DMS114 treated with DMSO at 0.1 percent for 48 hours (cell line): ENCODE results near the gene CACNA1C.

Experiments
- DNase-seq: peaks from one replicate; lab custom pipeline; 2025; ENCODE audit not compliant: unreplicated experiment; lab: John Stamatoyannopoulos, UW

Gene CACNA1C

DNA sequence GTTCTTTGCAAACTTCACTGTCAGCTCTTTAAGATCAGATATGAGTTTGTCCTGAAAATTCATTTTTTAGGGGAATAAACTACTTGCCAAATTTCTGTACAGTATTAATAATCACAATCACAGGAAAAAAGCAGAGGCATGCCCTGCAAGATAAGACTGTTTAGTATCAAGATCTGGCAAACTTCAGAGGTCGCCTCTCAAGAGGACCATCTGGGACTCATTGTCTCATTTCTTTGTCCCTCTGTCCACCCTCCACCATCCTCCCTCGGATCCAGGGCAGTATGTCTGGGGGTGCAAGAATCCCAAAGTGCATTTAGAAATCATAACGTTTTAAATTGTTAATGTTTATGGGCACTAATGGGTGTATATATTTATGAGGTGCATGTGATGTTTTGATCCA, 509.6 kb downstream of the CACNA1C start:
- DNase-seq = no peak

DNA sequence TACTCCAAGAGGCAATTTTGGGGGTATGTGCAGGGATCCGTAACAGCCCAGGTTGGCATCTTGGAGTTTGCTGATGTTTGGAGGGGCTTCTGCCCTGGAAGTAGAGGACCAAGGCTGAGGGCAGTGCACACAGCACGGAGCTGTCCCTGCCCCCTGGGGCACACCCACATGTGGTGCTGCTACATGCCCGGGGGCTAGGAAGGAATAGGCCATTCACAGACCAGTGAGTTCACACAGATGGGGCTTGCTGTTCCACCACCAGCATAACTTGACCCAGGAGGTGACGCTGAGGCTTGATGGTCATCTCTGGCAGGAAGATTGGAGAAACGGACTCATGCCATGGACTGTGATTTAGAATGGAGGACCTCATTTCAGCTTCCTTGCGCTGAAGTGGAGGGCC, 510.9 kb downstream of the CACNA1C start:
- DNase-seq = no peak

DNA sequence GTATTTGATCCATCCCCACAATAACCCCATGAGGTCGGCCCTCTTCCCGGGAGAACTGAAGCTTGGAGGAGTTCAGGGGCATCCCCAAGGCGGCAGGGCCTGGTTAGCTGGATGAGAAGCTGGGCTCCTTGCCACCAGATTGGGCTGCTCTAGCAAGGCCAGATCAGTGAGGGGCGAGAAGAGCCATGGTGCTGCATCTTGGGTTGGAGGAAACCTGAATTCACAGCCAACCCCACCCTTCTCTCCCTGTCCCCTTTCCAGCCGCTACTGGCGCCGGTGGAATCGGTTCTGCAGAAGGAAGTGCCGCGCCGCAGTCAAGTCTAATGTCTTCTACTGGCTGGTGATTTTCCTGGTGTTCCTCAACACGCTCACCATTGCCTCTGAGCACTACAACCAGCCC, 513.4 kb downstream of the CACNA1C start:
- no peak for DNase-seq

DNA sequence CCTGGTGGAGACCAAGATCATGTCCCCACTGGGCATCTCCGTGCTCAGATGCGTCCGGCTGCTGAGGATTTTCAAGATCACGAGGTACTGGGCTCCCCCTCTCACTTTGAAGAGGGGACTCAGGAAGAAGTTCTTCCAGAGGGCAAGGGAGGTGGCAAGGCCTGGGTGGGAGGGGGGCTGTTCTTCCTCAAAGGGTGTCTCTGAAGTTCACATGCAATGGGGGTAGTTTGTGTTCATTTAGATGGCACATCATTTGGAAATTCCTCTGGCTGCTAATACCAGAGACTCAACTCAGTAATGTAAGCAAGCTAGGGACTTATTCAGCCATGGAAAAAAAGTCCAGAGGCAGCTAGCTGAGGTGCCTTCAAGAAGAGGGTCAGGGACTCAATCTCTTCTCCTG, 514.9 kb downstream of the CACNA1C start:
- DNase-seq = no peak

DNA sequence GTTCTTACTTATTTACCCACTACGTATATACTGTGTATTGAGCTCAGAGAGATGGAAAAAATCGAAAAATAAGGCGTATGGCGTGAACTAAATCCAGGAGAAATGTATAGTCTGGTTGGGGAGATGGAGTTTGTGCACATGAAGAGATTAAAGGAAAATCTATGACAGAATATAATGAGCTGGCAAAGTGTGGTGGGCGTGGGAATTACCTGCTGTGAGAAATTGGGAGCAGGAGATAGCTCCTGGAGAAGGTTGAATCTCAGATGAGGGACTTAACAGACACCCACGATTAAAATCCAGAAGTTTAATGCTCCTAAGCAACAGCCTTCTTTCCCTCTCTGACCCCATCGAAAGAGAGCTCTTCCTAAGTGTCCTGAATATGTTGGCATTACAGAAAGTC, 517.8 kb downstream of the CACNA1C start:
- DNase-seq = no peak

DNA sequence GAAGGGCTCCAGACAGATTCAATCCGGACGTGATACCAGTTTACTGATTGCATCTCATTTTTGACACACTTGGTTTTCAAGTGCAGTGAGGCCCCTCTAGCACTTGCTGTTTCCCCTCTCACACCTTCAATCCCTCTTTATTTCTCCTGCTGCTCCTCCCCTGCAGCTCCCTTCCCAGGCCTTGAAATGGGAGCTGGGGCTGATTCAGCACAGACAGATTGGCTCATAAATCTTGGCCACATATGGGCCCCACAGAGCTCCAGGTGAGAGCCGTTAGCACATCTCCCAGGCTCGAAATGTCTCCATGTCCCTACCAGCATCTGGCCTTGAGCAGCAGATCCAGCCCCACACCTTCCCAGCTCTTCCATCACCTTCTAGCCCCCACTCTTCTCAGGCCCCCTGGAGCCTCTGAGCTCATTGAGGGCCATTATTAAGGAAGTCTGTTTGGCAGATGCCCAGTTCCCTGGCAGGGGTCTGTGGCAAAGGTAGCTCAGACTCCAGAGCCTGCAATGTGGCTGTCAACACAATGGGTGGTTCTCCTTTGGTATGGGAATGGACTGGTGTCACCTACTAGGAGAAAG, 521.7 kb downstream of the CACNA1C start:
- no peak for DNase-seq

DNA sequence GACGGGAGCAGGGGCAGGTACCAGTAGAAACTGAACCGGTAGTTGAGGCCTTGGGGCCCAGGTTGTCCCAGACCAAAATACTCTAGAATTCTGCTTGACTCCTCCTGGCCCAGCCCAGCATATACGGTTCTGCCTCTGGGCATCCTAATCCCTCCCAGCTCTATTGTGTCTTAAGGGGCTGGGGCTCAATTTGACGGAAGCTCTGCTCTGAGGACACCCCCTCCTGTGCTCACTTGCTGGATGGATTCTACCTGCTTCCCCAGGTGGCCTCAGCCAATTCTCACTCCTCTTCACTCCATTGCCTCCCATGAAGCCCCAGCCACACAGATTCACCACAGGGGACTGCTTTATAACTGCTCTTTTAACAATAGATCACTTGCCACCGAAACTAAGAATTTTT, 522.5 kb downstream of the CACNA1C start:
- DNase-seq = no peak

DNA sequence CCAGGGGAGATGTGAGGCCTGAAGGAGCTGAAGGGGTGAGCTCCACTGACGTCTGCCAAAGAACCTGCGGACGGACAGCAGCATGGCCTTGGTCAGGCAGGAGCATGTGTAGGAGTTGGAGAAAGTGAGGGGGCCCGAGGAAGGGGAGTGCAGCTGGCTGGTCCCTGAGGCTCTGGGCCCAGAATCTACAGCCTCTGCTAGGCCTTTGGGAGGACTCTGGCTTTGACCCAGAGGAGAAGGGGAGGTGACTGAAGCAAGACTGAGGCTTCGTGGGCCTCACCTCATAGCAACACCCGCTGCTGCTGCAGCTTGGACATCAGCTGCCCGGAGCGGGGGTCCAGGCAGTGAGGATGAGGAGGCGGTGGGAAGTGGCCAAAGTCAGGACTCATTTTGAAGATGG, 525.4 kb downstream of the CACNA1C start:
- no peak for DNase-seq

DNA sequence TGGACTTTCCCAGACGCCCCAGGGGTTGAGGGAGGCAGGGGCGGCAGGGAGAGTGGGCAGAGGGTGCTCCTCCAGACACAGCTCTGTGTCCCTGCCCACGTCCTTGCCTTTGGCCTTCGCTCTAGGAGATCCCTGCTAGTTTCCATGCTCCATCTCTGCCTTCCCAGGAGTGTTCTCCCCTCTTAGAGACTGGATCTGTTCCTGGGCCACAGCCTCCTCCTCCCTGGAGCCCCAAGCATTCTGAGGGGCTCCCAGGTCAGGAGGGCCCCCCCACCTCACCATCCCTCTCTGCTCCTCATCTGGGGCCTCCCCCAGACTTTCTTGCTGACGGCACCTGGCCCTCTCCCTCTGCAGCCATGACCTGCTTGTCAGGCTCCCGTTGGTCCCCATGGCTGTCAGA, 526.0 kb downstream of the CACNA1C start:
- no peak for DNase-seq

DNA sequence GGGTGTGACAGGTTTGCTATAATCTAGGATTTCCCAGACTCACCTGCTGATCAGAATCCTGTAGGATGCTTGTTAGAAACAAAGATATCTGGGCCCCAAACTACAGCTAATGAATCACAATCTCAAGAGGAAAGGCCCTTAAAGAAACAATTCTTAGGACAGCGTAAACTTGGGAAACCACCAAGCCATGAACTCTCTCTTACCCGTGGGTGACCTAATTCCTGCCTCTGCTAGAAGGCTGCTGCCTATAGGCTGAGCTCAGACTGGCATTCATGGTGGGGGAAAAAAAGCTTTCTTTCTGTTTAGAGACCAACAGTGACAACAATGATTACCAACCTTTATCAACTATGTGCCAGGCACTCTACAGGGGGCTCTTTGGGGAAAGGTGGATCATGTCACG, 528.0 kb downstream of the CACNA1C start:
- DNase-seq = no peak

DNA sequence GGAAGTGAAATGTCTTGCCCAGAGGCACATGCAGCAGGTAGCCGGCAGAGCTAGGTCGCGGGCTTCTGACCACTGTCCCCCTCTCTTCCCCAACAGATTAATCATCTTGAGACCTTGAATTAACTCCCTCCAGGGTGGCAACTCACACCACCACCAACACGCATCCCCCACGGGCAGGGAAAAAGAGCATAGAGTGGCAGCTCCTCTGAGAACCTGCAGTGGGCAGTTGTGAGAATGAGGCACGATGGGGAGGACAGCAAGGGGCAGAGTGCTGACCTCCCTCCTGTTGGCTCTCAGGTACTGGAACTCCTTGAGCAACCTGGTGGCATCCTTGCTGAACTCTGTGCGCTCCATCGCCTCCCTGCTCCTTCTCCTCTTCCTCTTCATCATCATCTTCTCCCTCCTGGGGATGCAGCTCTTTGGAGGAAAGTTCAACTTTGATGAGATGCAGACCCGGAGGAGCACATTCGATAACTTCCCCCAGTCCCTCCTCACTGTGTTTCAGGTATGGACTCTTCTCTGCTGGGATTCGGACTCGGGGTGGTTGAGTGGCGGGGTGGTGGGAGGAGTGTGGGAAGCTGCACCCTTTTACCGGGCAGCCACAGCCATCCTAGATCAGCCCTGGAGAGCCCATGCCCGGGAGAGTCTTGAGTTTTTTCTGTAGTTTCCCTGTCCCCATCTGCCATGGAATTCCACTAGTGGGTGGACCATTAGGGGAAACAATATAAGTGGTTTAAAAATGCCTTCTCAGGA, 528.7 kb downstream of the CACNA1C start:
- DNase-seq = no peak

DNA sequence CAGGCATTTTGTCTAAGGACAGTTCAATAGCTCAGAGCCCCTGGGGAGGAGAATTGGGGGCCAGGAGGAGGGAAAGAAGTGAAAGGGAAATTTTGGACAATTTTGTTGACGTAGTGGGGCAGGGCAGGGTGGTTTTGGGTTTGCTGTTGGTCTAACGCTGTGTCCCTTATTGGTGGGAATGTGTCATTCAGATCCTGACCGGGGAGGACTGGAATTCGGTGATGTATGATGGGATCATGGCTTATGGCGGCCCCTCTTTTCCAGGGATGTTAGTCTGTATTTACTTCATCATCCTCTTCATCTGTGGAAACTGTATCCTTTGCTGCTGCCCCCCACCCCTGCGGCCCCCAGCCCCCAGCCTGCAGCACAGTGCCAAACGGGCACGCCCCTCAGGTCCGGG, 529.8 kb downstream of the CACNA1C start:
- DNase-seq = no peak

DNA sequence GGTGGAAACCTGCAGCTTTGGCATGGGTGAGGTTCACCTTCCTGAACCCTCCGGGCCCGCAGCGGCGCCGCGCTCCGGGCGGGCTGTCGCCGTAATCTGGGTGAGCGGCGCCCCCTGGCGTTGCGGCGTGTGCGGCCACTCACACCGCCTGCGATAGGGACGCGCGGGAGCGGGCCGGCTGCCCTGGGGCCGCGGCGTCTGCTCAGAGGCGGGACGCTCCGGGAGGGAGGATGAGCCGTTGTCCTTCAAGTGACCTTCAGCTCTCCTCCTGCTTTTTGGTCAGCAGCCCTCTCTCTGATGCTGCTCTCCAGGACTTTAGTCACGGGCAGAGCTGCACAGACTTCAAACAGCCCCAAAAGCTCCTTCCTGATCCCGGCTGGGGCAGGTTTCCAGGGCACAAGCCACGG, 530.3 kb downstream of the CACNA1C start:
- no peak for DNase-seq

DNA sequence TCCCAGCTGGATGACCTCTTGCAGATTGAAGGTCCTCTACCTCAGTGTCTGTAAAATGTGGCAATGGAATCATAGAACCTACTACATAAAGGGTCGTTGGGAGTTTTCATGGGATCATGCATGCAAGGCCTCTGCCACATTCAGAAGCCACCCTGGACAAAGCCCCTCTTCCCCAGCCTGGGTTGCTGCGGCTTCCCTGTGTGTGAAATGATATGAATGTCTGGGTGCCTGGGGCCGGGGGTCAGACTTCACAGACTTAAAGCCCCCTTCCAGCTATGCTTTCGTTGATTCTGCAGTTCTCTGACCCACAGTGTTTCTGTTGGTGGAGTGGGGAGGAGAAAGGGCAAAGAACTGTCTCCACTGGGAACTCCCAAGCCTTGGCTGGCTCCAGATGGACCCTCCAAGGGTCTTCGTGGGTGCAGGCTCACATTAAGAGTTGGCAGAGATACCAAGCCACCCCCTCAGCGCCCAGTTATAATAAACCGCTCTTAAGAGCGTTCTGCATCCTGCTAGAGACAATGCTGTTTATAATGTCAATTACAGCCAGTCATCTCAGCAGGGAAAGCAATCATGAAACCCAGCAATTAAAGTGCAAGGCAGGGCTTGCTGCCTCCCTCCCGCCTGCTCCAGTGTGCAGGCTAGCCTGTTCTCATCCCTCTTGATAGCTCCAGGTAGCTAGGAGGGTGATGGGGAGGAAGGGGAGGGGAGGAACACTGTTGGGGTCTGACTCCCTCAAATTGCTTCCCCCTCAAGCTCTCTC, 531.0 kb downstream of the CACNA1C start:
- no peak for DNase-seq

DNA sequence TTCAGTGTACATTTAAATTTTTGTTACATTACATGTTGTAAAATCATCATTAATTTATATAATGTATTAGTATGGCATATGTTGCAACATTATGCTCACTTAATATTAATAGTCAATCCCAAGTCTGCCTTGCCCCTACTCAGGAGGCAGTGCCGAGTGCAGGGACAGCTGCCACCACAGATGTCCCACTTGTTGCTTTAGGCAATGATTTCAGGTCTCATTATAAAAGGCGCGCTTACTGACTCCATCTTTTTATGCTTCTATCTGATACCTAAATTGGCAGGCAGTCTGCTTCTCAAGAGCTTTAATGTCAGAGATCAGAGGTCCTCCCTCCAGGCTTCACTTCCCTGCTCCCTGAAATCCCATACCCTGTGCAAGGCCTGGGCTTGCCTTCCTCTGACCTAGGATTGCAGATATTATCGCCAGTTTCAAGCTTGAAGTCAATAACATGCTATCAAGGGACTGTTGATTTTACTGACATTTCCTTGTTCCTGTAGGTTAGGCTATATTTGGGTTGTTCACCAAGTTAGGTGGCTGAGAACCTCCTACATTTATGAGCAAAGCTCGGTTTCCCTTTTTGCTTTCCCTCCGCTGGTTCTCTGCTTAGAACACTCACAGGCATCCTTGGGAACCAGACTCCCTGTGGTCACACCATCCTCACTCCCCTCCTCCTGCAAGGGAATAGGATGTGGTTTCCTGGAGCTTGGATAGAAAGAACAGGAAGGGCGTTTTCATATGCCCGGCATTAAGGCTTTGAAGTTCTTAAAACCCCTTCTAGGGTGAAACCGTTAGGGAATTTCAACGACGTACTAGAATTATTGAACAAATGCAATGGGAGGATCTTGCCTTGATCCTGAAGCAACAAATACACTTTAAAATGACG, 533.6 kb downstream of the CACNA1C start:
- DNase-seq = no peak

DNA sequence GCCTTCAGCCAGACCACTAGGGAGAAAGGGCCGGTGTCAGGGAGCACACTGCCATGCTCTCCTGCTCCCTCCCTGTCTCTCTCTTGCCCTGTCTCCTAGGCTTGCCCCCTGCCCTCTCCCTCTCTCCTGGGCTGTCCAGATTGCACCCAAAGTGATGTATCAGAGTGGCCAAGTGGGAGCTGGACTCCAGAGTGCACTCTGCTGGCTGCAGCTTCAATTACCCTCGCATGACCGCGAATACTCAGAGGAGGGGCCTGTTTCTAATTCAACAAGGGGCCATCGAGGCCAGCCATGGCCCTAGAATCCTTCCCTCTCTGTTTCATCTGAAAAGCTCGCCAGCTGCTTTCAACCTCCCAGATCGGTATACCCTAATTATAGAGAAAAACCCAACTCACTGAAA, 535.6 kb downstream of the CACNA1C start:
- no peak for DNase-seq

DNA sequence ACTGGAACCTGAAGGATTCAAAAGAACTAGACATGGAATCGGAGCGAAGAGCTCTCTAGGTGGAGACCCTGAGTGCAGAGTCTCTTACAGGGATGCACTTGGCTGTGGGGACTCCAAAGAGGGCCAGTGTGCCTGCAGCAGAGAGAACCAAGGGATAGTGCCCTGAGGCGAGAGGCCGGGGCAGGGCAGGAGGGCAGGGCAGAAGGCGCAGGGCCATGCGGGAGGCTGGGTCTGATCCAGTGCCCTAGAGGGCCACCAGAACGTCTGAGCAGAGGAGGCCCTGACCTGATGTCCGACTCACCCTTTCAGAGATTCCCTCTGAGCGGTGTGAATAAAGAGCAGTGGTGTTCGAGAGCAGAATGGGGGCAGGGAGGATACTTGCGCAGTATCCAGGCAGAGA, 536.6 kb downstream of the CACNA1C start:
- no peak for DNase-seq

DNA sequence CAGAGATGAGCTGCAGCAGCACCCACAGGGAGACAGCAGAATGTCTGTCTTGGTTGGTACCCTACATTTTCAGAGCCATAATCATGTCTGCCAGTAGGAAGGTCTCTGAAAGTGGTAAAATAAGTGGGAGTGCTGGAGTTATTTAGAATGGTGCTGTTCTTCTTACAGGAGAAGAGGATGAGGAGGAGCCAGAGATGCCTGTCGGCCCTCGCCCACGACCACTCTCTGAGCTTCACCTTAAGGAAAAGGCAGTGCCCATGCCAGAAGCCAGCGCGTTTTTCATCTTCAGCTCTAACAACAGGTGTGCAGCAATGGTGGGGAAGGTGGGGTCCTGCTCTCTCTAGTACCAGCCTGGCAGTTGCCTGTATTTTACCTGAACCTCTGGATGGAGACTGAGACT, 540.3 kb downstream of the CACNA1C start:
- no peak for DNase-seq

DNA sequence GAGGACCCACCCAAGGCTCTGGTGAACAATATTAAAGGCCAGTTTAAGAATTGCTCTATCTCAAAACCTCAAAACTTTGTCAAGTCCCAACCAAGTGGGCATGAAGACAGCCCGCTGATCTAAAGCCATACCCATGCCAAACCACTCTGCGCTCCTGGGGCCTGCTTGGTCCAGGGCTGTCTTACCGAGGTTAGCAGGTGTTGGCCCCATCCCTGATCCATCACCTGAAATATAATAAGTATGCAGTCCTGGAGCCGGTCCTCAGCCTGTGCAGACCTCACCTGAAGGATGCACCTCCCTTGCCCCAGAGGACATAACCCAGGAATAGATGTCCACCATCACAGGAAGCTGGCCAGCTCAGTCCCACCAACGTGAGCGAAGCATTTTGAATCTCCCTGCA, 543.7 kb downstream of the CACNA1C start:
- no peak for DNase-seq

DNA sequence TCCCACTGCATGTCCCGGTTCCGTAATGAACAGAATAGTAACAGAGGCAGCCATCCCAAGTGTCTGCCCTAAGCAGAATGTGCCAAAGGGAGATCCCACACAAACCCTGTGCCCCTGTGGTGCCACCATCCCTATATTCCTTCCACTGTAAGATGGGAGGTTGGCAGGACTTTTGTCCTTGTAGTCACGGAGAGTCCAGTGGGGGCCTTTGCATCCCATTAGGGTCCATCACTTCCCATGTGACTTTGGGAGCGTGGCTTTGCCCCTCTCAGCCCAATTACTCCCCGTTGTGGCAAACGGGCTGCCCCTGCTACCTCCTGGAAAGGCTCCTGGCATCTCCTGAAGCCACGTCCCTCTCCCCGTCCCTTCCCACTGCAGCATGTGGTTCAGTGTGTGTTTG, 552.5 kb downstream of the CACNA1C start:
- DNase-seq = no peak

DNA sequence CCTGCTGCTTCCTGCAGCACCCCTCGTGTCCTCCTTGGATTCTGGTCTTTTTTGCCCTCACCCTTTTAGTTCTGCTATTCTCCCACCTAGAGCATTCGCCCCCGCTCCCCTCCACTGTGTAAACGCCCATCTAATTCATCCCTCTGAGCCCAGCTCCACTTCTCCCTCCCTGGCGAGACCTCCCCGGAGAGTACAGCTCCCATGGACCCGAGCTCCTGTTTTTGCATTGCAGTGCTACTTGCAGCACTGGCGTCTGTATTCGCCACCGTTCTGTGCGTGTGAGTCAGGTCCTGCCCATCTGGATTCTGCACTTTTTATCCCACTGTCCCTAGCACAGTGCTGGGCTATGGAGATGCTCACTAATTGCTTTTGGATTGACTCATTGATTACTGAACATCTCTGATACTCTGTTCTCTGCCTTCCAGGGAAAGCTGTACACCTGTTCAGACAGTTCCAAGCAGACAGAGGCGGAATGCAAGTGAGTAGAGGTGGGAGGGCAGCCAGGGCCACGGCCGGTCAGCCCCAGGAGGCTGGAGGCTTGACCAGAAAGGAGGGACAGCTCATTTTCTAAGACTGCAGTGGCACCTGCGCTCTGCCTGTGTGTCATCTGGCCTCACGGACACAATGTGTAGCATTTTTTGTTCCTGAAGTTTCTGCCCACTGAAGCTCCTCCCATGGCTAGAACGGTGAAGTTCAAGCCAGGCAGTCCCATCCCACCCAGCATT, 553.6 kb downstream of the CACNA1C start:
- DNase-seq = no peak
